ENCODE results near the gene GPAT2. TPM values are rescaled to one million over a fixed set of nuclear protein-coding genes. Genes with fewer than 3 reads are reported as not detected.
A peak's percentile ranks its signal among the peaks of the same experiment; 100 is the strongest.
"Not testable (repeated sequence)": the region's sequence is repeated elsewhere in the genome, so short reads cannot be mapped to it uniquely, and the experiment has no call there.

Gene GPAT2
- total RNA-seq, 1 donor from 2014 or later, result 0.44 TPM

DNA sequence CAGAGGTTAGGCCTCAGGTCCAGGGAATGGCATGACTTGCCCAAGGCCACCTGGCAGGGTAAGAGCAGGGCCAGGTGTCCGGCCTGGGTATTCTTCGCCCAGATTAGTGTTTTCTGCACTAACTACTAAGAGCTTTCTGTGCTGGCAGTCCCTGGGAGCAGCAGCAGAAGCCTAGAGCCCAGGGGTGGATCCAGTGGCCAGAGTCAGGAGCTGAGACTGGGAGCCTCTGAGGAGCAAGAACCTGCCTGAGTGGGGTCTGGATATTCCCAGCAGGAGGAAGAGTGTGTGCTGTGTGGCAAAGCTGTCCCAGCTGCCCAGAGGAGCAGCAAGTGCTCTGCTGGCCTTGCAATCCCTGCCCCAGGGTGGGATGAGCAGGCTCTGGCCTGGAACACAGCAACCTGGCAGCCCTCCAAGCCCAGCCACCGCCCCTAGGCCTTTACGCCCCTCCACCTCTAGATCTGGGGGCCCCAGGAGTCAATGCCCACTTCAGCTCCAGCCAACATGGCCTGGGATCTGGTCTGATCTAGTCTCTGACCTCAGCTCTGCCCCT is 30.7 kb upstream of the GPAT2 start:
- no peak for ATAC-seq

DNA sequence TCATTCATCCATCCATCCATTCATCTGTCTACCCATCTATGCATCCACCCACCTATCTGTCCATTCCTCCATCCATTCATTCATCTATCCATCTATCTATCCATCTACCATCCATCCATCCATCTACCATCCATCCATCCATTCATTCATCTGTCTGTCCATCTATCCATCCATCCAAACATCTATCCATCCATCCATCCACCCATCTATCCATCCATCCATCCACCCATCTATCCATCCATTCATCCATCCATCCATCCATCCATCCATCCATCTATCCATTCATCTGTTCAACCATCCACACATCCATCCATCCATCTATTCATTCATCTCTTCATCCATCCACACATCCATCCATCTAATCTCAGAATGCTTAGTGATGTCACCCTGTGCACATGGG is 30.0 kb upstream of the GPAT2 start:
- ATAC-seq, result not testable (repeated sequence)

DNA sequence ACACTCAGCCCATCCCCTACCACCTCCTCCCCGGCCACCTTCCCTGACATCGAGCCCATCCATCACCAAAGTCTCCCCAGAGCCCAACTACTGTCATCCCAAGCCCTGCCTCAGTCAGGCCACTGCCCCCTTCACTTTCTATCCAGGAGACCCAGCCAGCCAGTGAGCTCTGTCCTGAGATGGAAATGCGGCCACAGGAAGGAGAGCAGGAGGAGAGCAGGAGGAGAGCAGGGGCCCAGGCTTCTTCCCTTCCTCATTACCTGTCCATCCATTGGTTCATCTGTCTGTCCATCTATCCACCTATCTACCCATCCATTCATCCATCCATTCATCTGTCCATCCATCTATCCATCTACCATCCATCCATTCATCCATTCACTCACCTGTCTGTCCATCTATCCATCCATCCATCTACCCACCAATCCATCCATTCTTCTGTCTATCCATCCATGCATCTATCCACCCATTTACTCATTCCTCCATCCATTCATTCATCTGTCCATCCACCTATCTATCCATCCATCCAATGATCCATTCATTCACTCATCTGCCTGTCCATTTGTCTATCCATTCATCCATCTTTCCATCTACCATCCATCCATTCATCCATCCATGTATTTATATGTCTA is 29.4 kb upstream of the GPAT2 start:
- ATAC-seq, result not testable (repeated sequence)

DNA sequence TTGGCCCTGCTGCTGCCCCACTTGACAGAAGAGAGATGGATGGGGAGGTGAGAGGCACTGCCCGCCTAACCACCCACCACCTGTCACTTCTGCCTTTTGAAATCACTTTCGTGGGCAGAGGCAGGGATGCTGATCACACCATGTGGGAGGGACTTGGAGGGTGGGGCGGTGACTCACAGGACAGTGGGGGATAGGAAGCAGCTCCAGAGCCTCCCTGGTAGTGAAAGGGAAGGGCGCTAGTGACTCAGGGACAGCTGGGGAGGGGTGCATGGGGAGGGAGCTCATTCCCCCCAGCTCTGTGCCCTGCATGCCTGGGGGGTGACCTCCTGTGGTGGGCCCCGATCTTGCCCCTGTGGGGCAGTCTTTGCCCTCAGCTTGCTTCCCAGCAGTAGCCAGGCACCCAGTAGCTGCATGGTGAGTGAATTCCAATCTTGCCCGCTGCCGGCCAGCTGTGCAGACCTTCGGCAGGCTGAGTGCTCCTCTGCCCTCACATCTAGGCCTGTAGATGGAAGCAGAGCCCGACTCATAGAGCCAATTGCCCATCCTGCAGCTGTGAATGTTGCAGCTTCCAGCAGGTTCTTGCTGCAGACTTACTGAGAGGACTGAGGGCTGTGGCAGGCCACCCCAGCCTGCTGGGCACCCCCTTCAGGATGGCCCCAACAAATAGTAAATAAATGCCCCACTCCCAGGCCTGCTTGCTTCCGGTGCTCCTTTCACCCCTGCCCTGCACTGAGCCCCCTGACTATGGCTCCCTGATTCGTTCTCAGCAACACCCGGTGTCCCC is 28.6 kb upstream of the GPAT2 start:
- ATAC-seq, result peak; percentile 94

DNA sequence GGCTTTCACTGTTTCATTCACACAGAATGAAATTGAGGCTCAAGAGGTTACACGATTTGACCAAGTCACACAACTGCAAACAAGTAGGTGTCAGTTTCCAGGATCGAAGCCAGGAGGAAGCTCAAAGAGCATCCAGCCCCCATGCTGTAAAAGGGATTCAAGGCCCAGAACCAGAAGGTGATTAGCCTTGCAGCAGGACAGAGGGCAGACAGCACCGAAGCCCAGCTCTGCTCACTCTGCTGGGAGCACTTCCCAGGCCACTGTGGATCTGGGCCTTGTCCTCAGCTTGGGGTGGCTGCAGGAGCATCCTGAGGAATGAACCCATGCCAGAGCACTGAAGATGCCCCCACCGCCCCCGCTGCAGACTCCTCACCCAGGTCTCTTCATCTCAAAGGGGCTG is 27.8 kb upstream of the GPAT2 start:
- not testable (repeated sequence) for ATAC-seq

DNA sequence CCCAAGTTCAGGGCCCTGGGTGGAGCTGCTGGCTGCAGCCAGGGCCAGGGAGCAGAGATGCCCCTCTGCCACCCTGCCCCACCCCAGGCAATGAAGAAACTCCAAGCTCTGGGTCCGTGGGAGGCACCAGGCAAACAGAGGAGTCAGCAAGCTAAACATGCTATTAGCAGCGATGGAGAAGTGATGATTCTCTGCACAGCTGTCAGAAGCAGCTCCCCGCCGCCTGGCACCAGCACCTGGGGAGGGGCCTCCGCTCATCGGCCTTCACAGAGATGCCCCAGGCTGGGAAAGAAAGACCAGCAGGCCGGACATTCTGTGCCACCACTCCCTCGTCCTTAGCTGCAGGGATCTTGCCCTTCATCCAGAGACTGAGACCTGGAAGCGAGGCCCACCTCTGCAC is 27.2 kb upstream of the GPAT2 start:
- ATAC-seq, result not testable (repeated sequence)

DNA sequence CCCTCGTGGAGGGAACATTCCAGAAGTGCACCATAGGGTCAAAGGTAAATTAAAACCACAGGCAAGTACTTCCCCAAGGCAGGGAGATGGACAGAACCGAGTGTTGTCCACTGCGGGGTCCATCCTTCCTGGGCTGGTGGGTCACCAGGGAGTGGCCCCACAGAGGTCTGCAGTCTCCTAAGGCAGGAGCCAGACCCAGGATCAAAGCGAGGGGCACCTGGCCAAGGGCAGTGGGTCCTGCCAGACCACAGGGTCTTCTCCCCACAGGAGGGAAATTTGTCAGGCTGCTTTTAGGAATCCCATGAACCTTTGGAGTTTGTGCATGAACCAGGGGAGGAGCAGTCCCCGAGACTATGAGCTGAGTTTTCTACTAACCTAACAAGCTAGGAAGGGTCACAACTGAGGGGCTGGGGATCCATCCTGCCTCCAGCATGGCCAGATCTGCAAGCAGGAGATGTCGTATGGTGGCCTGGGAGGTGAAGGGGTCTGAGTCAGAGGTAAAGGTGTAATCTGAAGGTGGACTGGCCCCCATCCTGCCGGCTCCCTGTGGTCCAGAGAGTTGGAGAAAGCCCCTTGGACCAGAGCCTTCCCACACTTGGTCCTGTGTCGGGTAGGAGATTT is 26.6 kb upstream of the GPAT2 start:
- ATAC-seq, result not testable (repeated sequence)

DNA sequence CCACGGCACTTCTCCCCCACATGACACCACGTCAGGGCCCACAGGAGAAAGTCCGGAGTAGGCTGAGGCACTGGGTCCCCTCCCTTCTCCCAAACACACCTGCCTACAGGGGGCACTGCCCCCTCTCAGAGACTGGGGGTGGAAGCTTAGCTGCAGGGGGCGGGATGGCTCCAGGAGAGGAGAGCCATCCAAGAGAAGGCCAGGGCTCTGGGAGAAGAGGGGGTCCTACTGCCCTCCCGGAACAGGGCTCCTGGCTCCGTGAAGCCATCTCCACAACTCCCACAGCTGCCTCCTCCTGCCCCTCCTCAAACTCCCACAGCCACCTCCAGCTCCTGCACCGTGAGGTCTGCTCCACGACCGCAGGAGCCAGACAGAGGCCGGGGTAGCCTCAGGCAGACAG is 25.6 kb upstream of the GPAT2 start:
- not testable (repeated sequence) for ATAC-seq

DNA sequence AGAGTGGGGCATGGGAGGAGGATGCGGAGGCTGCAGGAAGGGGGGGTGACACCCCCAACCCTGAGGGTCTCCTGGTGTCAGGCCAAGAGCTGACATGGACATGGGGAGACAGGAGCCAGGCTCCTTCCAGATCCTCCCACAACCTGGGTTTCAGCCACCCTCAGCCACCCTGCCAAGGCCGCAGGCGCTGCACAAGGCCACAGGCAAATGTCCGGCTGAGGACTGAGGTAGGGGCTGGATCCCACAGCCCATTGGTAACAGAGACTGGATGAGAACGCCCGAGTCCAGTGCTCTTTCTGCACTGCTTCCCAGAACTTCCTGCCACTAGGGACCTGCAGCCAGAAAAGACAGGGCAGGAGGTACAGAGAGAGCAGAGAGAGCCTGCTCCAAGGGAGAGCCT is 24.7 kb upstream of the GPAT2 start:
- not testable (repeated sequence) for ATAC-seq

DNA sequence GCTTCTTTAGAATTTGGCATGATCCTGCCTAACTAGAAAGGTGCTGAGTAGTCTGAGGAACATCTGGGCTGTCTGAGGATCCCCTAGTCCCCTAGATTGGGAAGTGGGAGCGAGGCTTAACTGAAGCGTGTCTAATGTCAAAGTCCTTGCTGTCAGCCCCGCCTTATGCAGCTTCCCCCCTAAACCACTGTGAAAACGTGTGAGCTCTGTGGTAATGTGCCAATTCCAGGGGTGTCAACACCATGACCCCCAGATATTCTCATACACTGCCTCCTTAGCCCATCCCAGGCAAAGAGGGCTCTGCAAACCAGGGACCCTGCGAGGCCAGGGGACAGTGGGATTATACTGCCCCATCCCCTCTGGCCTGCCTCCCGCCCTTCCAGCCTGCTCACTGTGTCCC is 21.1 kb upstream of the GPAT2 start:
- not testable (repeated sequence) for ATAC-seq

DNA sequence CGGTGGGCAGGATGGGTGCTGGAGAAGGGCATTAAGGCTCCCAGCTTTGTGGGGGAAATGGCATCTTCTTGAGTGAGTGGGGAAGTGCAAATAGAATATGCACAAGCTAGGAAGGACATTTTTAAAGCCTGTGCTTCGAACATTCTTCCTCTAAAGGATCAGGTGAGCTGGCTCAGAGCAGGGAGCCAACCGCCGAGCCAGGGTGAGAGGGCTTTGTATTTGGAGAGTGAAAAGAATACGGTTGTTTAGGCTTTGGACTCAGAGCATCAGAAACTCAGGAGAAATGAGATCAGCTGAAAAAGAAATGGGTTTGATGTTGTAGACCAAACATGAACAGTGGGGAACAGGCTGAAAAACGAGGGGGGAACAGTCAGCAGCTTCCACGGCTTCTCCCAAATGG is 19.8 kb upstream of the GPAT2 start:
- ATAC-seq, result not testable (repeated sequence)

DNA sequence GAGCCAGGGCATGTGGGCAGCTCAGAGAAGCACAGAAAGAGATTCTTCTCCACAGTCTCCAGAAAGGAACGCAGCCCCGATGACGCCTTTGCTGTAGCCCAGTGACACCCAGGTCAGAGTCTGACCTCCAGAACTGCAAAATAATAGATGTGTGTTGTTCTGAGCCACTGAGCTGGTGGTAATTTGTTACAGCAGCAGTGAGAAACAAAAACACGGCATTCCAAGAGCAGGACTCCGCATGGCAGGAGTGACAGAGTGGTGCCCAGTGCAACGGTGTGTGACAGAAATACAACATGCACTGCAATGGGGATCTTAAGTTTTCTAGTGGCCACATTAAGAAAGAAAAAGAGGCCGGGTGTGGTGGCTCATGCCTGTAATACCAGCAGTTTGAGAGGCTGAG is 18.7 kb upstream of the GPAT2 start:
- ATAC-seq, result not testable (repeated sequence)

DNA sequence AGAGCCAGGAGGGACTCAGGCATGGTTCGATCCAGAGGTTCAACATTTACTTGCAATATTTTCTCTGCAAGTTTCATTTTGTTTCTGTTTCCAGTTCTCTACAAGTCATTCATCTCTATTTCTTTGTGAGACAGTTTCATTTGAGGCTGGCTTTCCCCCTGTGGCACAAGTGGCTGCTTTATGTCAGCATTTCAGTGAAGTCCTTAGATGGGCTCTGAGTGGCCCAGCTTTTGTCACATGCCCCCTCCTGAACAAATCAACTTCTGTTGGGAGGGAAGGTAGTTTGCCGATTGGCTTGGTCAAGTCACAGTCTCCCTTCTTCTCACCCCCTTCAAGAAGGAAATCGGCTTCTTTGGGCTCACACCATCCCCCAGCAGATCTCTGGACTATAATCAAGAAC is 17.9 kb upstream of the GPAT2 start:
- ATAC-seq, result not testable (repeated sequence)

DNA sequence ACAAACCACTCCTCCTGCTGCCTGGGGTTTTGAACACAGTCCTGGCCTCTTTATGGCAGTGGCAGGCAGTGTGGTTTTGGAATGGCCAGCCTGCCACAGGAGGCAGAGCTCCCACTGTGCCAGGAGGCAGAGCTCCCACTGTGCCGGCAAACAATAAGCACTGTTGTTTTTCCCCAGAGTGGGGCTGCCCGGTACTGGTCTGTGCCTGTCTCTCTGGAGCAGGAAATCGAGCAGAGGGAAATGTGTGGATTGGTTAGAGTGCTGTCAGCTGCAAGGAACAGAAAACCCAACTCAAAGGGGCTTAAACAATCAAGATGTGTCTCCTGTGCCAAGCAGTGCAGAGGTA is 15.2 kb upstream of the GPAT2 start:
- ATAC-seq, result peak; percentile 17

DNA sequence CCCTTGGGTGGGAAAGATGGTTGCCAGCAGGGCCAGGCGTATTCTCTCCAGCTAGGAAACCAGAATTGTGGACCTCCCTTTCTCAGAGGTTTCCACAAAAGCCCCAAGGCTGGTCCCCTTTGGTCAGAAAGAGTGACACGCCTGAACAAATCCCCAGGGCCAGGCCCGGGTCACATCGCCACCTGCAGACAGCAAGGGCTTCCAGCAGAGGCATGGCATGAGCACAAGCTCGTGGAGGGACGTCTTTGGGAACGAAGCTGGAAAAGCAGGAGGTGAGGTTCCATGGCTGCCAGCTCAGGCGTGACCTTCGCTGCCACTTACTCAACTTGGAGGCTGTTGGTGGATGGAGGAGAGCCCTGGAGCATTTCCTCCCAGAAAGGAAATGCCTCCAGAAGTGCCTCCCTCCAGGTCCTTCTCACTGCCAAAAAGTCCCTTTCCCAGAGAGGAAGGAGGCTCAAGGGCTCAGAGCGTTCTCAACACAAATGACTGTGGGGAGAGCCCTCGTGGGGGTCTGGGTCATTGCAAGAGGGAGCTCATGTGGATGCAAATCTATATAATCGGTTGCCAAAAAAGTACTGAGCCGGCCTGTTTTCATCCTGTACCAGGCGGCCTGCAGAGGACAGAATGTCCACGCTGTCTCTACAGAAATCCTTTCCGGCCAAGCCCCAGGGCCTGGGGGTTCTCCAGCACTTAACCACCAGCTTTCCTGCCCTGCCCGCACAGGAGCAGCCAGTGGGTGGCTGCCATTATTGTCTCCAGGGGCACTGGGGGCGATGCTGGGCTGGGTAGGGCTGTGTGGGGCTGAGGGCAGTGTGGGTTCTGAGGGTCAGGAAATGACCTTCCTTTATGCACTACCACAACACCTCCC is 14.6 kb upstream of the GPAT2 start:
- peak; percentile 52 for ATAC-seq

DNA sequence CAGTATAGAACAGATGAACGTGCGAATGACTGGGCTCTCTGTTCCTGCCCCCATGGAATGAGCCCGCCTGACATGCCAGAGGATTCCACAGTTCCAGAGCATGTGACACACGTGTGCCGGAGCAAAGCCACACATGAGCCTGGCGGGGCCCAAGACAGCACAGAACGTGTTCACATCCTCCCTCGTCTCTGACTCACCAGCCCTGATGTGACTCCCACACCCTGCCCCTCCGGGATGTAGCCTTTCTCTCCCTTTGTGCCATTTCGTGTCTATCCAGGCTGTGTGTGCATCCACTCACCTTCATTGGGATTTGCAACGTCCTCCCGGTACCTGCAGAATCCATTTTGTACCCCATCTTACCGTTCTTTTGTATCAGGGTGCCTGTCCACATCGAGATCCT is 838 bp upstream of the GPAT2 start:
- peak; percentile 65 for ATAC-seq

DNA sequence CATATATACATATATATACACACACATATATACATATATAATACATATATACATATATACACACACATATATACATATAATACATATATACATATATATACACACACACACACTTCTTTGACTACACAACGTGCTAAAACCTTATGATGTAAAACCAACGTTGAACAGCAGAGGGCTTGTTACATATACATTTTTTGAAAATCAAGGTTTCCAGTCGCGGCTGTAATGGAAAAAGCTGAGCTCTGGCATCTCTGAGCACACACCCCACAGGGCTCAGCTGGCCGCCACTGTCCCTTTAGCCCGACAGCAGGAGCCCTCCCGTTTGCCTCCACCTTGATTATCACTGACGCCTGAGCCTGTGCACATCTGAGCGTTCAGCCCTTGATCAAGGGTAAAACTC is 719 bp downstream of the GPAT2 start:
- peak; percentile 10 for ATAC-seq

DNA sequence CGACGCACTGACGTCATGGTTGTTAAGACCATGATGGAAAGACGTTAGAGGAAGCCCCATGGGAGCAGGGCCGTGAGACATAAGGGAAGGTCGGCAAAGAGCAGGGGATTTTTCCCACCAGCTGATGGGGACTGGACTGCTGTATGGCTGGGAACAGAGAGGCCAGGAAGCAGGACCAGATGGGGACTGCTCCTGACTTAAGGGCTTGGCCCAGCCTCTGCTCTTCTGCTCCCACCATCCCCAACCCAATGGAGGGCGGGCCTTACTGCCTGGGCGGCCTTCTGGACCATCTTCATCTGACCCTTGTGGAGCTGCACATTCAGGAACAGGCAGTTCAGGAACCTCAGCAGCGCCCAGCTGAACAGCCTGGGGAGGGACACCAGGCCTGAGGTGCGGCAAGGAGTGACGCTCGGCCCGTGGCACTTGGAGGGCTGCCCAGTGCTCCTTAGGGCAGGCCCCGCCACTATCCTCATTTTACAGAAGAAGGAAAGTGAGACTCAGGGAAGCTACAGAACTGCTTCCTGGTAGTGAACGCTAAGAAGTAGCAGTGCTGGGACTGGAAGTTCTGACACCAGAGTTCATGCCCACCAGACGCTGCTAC is 6.9 kb downstream of the GPAT2 start:
- not testable (repeated sequence) for ATAC-seq

DNA sequence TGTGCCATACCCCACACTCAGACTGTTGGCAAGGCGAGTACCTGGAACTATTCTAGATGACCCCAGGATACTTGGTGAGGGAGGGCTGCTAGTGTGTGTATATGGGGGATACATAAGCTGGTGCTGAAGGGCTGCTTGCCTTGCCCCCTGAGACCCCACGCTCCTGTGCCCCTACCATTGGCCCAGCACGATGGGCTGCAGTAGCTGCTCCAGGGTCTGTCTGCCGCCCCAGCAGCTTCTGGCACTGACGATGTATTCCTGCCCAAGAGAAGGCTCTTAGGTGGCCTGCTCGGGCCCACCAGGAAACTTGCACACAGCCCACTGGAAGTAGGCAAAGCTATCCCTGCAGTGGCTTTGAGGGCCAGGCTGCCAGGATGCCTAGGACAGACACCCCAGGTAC is 9.0 kb downstream of the GPAT2 start:
- ATAC-seq, result not testable (repeated sequence)

DNA sequence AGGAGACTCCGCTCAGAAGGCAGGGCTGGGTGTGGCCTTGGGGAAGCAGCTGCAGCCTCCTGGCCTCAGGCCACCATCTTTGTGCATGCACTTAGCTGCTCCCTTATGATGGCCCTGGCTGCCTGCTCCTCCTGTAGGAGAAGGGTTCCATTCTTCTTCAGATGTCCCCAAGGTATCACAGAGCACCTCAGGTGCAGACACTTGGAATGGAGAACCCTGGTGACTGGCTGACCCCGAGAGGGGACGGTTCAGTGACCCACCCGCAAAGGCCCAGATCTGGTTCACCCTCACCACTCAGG is 9.6 kb downstream of the GPAT2 start:
- no peak for ATAC-seq

DNA sequence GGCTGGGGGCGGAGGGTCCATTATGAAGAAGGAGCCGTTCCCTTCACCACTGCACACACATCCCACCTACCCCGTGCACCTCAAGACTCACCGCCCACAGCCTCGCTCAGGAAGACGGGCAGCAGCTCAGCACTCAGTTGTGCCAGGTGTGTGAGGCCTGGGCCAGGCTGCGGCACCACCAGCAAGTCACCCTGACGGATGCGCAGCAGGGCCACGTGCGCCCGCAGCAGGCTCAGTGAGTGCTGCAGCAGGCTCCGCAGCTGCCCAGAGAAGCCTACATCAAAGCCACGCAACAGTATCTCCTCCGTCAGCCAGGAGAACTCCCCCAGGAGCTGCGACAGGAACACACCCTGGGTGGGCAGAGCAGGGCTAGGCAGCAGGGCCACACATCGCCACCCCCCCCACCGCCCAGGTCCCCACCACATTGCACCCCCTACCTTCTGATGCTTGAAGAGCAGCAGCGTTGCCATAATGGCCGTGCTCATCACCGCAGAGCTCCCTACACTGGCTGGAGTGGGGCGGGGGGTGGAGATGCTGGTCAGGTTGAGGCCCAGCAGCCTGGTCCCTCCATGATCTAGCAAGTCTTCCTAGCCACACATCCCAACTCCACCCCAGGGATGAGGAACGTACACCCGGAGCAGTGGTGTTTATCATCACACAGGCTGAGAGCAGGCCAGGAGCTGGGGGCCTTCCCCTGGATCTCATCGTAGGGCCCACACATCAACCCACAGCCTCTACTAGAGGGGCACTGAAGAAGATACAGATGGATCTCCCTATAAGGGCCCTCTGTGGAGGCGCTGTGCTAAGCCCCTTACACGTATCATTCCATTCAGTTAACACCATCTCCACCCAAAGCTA is 10.2 kb downstream of the GPAT2 start:
- no peak for ATAC-seq

All from esophagus mucosa (tissue), 1 donor.